Duodenal mucosa (tissue), 2 donors: ENCODE measurements around the gene RNF5.

Source experiments
- H3K27ac ChIP-seq: one replicate; pipeline ENCODE4 v1.7.0; 2013; ENCODE audit warnings: low read depth, low read length
- H3K27me3 ChIP-seq, 2 donors: one replicate each; pipeline ENCODE4 v1.7.0; 2013; ENCODE audit warnings: low read length in 2 of 2, control low read depth in 1 of 2; ENCODE audit not compliant: insufficient read depth in 2 of 2, control insufficient read depth in 1 of 2
- H3K36me3 ChIP-seq, 2 donors: one replicate each; pipeline ENCODE4 v1.7.0; 2013; ENCODE audit warnings: low read length in 2 of 2, control low read depth in 1 of 2; ENCODE audit not compliant: insufficient read depth in 2 of 2, control insufficient read depth in 1 of 2
- H3K4me1 ChIP-seq, 2 donors: one replicate each; pipeline ENCODE4 v1.7.0; 2013; ENCODE audit warnings: low read length in 2 of 2, control low read depth in 1 of 2; ENCODE audit not compliant: insufficient read depth in 2 of 2, control insufficient read depth in 1 of 2
- H3K4me3 ChIP-seq, 2 donors: one replicate each; pipeline ENCODE4 v1.7.0; 2013; ENCODE audit warnings: low read length in 2 of 2, low read depth in 1 of 2
- H3K9ac ChIP-seq, 2 donors: one replicate each; pipeline ENCODE4 v1.7.0; 2013; ENCODE audit warnings: low read length in 2 of 2, low read depth in 1 of 2
- H3K9me3 ChIP-seq, 2 donors: one replicate each; pipeline ENCODE4 v1.7.0; 2013; ENCODE audit warnings: low read length in 2 of 2, control low read depth in 1 of 2; ENCODE audit not compliant: control insufficient read depth in 1 of 2

Gene RNF5

DNA sequence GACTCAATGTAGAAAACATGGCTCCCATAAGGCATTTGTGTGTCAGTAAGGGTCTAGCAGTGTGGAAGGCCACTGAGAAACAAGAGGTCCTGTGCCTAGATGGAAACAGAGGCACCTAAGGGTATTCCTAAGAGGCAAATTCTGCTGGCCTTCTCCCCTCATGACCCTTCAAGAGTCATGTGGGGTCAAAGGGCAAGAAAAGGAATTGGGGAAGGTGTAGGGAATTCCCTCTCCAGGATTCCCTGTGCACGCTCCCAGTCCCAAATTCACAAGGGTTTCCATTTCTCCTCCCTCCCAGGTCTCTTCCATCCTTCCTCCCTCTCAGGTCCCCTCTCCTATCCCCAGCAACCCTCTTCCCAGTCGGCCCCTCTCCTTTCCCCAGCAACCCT is 2.9 kb upstream of the RNF5 start:
- H3K27ac ChIP-seq = no peak overlapping the region

DNA sequence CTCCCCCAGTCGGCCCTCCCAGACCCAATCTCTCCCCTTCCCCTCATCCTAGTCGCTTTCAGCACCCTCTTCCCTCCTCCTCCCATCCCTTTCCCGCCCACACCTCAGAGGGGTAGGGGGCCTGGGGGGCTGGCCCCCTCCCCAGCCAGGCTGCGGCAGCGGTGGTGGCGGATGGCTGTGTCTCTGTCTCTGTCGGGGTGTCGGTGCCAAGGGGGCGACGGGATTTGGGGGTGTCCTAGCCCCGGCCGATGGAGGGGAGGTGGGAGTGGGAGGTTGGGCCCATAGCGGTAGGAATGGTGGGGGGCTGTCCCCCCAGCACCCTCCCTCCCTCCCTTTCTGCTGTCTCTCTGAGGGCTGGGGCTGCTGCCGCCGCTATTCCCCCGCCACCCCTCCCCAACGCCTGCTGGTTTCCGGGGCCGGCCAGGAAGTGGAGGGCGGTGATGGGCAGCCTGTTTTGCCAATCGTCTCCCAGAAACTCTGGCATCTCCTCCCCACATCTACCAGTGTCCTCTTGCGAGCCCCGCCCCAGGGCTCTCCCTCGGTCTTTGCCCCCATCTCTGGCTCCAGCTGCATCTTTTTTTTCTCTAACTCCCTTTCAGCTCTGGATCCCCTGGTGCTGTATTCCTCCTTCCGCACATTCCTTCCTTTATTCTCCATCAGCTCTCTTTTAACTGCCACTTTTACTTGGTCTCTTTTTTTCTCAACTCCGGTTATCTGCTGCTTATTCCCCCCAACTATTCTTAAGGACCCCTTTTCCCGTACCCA is 2.3 kb upstream of the RNF5 start, which contains the start of gene AGPAT1:
Gene AGPAT1 (minus strand): TSS at position 374 of the 765 bp plus-strand sequence. CDS start 4,588 bp downstream, outside the sequence.
- H3K4me3 ChIP-seq = peak within 1 kb of the TSS; percentile 85 to 91
- H3K9ac ChIP-seq = peak within 1 kb of the TSS; percentile 84 to 98
- peaks cover 3 to 14% of the 10 kb centered on the region in 2 donors for H3K36me3 ChIP-seq
- no peaks in the 10 kb centered on the region for H3K27me3 ChIP-seq
- peak within 1 kb of the TSS; percentile 94 for H3K27ac ChIP-seq
- peaks cover 46 to 51% of the 10 kb centered on the region in 2 donors for H3K4me1 ChIP-seq
- no peaks in the 10 kb centered on the region for H3K9me3 ChIP-seq

More for the DNA sequence above, 2.9 kb upstream of the RNF5 start:
- no peaks in the 10 kb centered on the region for H3K9me3 ChIP-seq
- peaks cover 46 to 51% of the 10 kb centered on the region in 2 donors for H3K4me1 ChIP-seq
- H3K9ac ChIP-seq = peak overlapping the region; percentile 84 to 98
- peaks cover 7 to 17% of the 10 kb centered on the region in 2 donors for H3K36me3 ChIP-seq
- H3K4me3 ChIP-seq = peak overlapping the region; percentile 85 to 91
- no peaks in the 10 kb centered on the region for H3K27me3 ChIP-seq

DNA sequence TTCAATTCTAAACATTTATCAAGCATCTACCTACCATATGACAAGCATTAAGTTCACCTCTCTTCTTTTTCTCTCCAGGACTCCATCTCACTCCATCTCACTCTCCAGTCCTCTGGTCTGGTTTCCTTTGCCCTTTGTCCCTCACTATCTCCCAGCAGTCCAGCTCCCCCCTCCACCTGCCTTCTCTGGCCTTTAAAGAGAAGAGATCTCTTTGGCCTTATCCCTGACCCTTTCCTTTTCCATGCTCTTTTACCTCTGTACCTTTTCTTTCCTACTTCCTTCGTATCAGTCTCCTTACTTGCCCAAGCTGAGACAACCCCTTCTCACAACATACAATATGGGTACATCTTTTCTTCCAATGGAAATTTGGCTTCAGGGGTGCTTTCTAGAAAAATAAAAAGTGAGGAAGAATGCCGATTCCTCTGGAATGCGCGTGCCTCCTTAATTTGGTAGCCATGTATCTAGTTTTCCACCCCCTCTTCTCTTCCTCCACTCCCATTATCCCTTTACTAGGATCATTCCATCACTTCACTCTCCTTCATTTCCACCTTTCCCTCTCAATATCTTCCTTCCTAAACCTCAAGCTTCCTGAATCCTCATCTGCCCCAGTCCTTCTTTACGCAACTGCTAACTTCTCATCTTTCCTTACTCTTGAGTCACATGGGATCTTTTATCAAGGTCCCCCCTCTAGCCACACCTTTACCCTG is 1.6 kb upstream of the RNF5 start:
- Histone ChIP-seq H3K27me3 (no peaks in the 10 kb centered on the region), H3K4me3 (peak overlapping the region; percentile 78 to 85), H3K36me3 (peaks cover 8 to 13% of the 10 kb centered on the region in 2 donors), H3K27ac (peak overlapping the region; percentile 94), H3K9ac (peak overlapping the region; percentile 80 to 84), H3K9me3 (no peaks in the 10 kb centered on the region), H3K4me1 (peaks cover 51 to 55% of the 10 kb centered on the region in 2 donors)

DNA sequence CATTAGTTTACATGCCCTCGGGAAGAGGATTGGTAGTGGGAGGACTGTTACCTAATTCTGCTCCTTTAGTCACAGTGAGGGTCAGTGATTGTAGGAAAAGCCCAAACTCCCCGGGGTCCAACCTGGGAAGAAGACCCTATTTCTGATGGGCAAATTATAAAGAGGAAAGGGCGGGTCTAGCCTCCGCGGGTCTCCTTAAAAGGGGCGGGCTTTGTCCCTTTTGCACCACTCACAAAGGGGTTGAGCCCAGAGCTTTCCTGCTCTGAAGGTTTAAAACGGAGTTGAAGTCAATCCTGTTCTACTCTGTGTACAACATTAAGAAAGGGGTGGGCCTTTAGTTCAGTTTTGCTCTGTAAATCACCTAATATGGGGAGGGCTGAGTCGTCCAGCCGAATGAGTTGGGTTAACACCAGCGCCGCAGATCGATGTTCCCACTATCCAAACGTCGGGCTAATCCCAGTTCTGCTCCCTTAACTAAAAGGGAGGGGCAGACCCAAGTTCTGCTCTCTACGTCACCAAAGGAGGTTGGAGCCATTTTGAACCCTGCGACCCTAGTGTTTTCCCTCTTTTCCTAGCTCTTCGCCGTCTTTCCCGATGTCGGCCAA is 920 bp upstream of the RNF5 start:
- Histone ChIP-seq H3K36me3 (peaks cover 8 to 14% of the 10 kb centered on the region in 2 donors), H3K9me3 (no peaks in the 10 kb centered on the region), H3K27ac (peak overlapping the region; percentile 94), H3K4me1 (peaks cover 51 to 59% of the 10 kb centered on the region in 2 donors), H3K9ac (peak overlapping the region; percentile 80 to 84), H3K27me3 (no peaks in the 10 kb centered on the region), H3K4me3 (peak overlapping the region; percentile 78 to 85)

DNA sequence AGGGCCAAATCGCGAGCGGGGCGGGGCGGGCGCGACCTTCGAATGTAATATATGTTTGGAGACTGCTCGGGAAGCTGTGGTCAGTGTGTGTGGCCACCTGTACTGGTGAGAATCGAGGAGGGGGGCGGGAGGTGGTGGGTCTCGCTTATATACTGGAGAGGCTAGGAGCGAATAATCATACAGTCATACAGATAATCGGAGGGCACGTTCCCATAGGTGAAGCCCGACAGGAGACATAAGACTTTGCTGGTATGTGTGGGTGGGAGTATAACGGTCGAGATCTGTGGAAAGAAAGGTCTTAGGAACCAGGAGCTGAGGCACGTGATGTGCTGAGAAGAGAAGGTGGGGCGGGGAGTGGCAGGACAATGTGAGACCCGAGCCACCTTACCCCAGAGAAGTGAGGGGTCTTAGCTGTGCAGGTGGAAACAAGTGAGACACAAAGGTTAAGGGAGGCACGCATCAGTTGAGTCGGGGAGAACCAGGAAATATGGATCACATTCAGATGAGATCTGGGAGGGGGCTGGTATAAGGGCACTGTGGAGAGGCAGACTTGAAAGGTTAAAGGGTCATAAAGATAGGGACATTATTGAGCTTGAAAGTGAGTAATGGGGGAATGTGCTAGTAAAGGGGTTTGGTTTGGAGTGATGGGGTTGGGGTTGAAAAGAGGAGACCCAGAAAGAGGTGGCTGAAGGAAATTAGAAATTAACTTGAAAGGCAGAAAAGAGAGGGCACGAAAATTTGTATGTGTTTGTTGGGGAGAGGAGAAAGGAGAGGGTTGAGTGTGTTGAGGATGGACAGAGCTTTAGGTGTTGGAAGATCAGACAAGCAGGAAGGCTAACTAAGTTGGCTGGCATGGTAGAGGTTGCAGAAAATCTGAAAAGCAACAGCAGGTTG is 589 bp downstream of the RNF5 start:
- H3K27ac ChIP-seq = peak overlapping the region; percentile 94
- H3K9me3 ChIP-seq = no peaks in the 10 kb centered on the region
- no peaks in the 10 kb centered on the region for H3K27me3 ChIP-seq
- H3K4me1 ChIP-seq = peaks cover 43 to 53% of the 10 kb centered on the region in 2 donors
- peaks cover 8 to 29% of the 10 kb centered on the region in 2 donors for H3K36me3 ChIP-seq
- peak overlapping the region; percentile 81 to 95 for H3K9ac ChIP-seq
- H3K4me3 ChIP-seq = peak overlapping the region; percentile 85 to 98

DNA sequence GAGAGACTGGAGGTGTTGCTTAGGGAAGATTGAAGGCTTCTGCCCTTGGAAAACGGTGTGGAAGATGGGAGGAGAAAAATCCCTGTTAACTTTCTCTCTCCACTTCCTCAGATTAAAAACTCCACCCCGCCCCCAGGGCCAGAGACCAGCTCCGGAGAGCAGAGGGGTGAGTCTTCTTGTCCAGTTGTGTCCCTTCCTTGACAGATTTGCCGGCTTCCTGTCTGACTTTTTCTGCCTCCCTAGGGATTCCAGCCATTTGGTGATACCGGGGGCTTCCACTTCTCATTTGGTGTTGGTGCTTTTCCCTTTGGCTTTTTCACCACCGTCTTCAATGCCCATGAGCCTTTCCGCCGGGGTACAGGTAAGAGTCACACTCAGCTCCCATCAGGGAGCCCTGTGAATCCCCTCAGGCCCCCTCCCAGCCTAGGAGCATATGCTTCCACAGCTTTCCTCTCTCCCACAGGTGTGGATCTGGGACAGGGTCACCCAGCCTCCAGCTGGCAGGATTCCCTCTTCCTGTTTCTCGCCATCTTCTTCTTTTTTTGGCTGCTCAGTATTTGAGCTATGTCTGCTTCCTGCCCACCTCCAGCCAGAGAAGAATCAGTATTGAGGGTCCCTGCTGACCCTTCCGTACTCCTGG is 1.7 kb downstream of the RNF5 start:
- Histone ChIP-seq H3K36me3 (peaks cover 11 to 29% of the 10 kb centered on the region in 2 donors), H3K27ac (no peak overlapping the region), H3K4me1 (peaks cover 35 to 45% of the 10 kb centered on the region in 2 donors)

DNA sequence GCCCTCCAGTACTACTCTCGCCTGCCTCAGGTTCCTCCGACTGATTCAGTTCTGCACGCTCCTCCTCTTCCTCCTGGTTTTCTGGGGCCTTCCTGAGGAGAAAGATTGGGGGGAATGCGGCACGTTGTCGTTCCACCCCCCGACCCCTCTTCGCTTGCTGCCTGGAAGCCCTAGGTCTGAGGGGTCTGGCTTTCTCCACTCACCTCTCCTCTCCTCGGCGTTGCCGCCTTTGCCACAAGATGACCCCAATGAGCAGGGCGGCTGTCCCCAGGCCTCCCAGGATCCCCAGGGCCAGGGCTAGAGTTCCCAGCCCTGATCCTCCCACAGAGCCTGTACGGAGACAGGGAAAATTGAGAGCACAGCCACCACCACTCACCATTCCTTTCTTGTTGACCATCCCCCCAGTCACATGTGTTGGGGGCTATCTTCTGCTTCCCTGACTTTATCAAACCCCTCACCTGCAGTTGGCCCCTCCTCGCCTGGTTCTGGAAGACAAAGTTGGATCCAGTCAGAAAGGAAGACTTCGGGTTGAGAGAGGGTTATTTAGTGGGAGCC is 3.0 kb downstream of the RNF5 start:
- peaks cover 11 to 29% of the 10 kb centered on the region in 2 donors for H3K36me3 ChIP-seq
- H3K9ac ChIP-seq = no peak overlapping the region
- peaks cover 29 to 36% of the 10 kb centered on the region in 2 donors for H3K4me1 ChIP-seq
- no peak overlapping the region for H3K4me3 ChIP-seq
- H3K27ac ChIP-seq = no peak overlapping the region
- no peaks in the 10 kb centered on the region for H3K27me3 ChIP-seq
- no peaks in the 10 kb centered on the region for H3K9me3 ChIP-seq

More for the DNA sequence above, 1.7 kb downstream of the RNF5 start:
- peak overlapping the region; percentile 85 to 98 for H3K4me3 ChIP-seq
- H3K27me3 ChIP-seq = no peaks in the 10 kb centered on the region
- no peaks in the 10 kb centered on the region for H3K9me3 ChIP-seq
- peak overlapping the region; percentile 81 to 95 for H3K9ac ChIP-seq

DNA sequence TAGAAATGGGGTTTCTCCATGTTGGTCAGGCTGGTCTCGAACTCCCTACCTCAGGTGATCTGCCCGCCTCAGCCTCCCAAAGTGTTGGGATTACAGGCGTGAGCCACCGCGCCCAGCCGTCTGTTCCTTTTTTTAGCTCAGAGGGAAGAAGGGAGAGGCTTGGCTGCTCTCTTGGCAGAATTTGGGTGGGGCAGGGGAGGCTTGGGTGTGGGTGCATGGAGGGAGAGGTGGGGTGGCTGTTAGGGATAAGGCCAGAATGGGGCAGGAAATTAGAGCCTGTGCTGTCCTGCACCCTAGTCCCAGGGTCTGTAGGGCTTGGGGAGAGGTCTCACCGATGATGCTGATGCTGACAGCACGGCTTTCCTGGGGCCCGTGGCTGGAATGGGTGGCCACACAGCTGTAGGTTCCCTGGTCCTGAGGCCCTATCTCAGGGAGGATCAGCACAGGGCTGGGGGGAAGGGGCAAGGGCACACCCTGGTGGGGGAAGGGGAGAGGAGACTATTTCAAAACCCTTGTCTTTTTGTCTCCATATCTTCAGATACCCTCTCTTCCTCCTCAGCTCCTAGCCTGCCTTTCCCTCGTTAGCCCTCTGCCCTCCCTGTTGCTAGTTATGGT is 3.8 kb downstream of the RNF5 start:
- H3K4me3 ChIP-seq = no peak overlapping the region
- peaks cover 18 to 37% of the 10 kb centered on the region in 2 donors for H3K36me3 ChIP-seq
- no peak overlapping the region for H3K27ac ChIP-seq
- no peaks in the 10 kb centered on the region for H3K27me3 ChIP-seq
- no peak overlapping the region for H3K9ac ChIP-seq
- peaks cover 24 to 33% of the 10 kb centered on the region in 2 donors for H3K4me1 ChIP-seq
- H3K9me3 ChIP-seq = no peaks in the 10 kb centered on the region
